Measurements from ENCODE around the gene BRINP2.

BRINP2 gene

DNA sequence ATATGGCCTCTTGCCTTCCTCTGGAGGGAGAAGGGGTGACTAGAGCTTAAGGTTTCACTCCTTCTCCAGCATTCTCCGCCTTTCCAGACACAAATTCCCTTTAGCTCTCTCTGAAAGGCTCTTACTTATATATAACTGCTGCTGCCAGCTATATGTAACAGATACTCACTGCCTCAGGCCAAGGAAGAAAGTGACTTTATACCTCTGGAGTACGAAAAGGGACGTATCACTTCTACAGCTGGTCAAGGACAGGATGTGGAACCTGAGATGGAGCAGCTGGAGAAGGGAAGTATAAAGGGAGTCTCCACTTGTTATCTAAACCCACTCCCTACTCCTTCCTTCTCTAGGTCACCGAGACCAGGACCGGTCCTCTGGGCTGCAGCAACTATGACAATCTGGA is 102.4 kb downstream of the BRINP2 start:
- Histone ChIP-seq H3K27me3 (replicated peaks) (no peaks in the 10 kb centered on the region), H3K4me3 (ENCODE audit: low read depth, low read length) (no peak overlapping the region), H3K36me3 (replicated peaks) (no peaks in the 10 kb centered on the region), H3K27ac (no peak overlapping the region)
- TF ChIP-seq, protein P1, sequence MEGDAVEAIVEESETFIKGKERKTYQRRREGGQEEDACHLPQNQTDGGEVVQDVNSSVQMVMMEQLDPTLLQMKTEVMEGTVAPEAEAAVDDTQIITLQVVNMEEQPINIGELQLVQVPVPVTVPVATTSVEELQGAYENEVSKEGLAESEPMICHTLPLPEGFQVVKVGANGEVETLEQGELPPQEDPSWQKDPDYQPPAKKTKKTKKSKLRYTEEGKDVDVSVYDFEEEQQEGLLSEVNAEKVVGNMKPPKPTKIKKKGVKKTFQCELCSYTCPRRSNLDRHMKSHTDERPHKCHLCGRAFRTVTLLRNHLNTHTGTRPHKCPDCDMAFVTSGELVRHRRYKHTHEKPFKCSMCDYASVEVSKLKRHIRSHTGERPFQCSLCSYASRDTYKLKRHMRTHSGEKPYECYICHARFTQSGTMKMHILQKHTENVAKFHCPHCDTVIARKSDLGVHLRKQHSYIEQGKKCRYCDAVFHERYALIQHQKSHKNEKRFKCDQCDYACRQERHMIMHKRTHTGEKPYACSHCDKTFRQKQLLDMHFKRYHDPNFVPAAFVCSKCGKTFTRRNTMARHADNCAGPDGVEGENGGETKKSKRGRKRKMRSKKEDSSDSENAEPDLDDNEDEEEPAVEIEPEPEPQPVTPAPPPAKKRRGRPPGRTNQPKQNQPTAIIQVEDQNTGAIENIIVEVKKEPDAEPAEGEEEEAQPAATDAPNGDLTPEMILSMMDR (IDR thresholded peaks at IDR 0.05; ENCODE audit: low read depth, low read length, missing control alignments): no peak
- in situ Hi-C loops (cut with HindIII; ENCODE audit: low pct_ligation_motif_present, low sequenced_read_pairs): no loop called here
- DNase-seq: no peak

DNA sequence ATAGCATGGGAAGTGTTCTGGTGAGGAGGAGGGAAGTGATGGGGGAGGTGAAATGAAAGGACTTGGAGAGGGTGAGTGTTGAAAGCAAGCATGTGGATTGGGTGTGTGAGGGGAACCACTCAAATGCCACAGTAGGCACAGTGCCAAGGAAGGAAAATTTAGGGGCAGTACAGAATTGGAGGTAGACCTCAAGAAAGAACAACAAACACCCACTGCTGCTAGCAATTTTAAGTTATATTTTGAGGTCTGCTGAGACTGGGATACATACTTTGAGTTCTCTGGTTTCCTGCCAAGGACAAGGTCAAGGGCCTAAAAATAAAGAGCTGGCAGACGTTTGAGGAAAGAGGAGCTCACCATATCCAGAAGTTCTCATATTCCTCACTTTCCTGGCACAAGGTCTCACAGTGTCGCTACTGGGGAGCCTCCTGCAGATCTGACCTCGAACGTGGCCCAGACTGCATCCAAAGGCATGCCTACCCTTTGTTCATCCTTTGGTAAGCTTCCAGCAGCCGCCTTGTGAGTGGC is 104.0 kb downstream of the BRINP2 start:
- peak; percentile 21 for DNase-seq
- in situ Hi-C loops (cut with HindIII; ENCODE audit: low pct_ligation_motif_present, low sequenced_read_pairs): no loop called here
- Histone ChIP-seq H3K4me3 (ENCODE audit: low read depth, low read length) (no peak overlapping the region), H3K27ac (no peak overlapping the region), H3K27me3 (replicated peaks) (no peaks in the 10 kb centered on the region), H3K36me3 (replicated peaks) (no peaks in the 10 kb centered on the region)
- TF ChIP-seq, protein P1 (IDR thresholded peaks at IDR 0.05; ENCODE audit: low read depth, low read length, missing control alignments): no peak

DNA sequence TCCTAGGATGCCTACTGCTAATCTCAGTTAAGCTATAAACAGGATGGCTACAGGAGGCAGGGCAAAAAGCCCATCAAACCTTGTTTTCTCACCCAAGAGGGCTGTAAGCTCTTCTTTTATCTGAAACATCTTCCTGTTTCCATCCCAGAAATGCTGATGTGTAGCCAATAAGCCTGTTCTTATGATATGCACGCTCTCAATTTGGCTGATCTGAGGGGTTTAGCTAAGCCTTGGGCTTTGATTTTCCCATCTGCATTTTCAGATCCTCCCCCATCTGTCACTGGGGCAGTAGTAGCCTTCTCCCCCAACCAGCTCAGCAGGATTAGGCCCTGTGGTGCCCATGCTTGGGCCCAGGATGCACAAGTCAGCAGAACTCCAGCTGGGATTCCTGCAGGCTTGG is 105.0 kb downstream of the BRINP2 start:
- TF ChIP-seq, protein P1 (IDR thresholded peaks at IDR 0.05; ENCODE audit: low read depth, low read length, missing control alignments): no peak
- in situ Hi-C loops (cut with HindIII; ENCODE audit: low pct_ligation_motif_present, low sequenced_read_pairs): no loop called here
- no peak for DNase-seq

DNA sequence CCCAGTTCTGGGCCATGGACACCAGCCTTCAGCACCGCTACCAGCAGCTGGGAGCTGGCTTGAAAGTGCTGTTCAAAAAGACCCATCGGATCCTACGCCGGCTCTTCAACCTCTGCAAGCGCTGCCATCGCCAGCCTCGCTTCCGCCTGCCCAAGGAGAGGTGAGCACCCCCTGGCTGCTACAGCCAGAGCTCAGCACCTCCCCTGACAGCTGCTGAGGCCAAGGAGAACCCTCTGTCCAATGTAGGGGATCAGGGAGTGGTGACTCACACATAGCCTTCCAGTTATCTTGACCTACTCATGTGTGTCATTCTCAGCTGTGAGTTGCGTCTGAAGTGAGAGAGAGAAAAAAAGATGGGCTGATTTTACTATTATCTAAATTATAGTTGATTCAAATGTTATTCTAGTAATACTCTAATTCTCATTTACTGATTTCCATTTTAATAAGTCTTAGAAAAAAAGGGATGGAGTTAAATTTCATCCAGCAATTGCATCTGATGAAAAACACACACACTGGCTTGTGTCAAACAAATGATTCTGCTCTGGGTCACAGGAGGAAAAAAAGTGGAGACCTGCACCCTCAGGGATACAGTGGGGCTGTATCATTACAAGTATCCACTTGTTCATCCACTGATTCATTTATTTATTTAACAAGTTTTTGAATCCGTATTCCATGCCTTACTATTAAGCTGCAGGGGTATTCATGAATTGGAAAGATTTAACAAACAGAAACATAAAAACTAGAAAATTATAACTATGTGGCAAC is 108.0 kb downstream of the BRINP2 start:
- no peaks in the 10 kb centered on the region for H3K27me3 ChIP-seq (replicated peaks)
- no peaks in the 10 kb centered on the region for H3K36me3 ChIP-seq (replicated peaks)
- DNase-seq: peak; percentile 28
- H3K4me3 ChIP-seq (ENCODE audit: low read depth, low read length): no peak overlapping the region
- in situ Hi-C loops (cut with HindIII; ENCODE audit: low pct_ligation_motif_present, low sequenced_read_pairs): no loop called here
- TF ChIP-seq, protein P1 (IDR thresholded peaks at IDR 0.05; ENCODE audit: low read depth, low read length, missing control alignments): peak; percentile 33
- H3K27ac ChIP-seq: no peak overlapping the region

More for the DNA sequence above, 105.0 kb downstream of the BRINP2 start:
- H3K27me3 ChIP-seq (replicated peaks): no peaks in the 10 kb centered on the region
- no peak overlapping the region for H3K27ac ChIP-seq
- H3K36me3 ChIP-seq (replicated peaks): no peaks in the 10 kb centered on the region
- H3K4me3 ChIP-seq (ENCODE audit: low read depth, low read length): no peak overlapping the region

DNA sequence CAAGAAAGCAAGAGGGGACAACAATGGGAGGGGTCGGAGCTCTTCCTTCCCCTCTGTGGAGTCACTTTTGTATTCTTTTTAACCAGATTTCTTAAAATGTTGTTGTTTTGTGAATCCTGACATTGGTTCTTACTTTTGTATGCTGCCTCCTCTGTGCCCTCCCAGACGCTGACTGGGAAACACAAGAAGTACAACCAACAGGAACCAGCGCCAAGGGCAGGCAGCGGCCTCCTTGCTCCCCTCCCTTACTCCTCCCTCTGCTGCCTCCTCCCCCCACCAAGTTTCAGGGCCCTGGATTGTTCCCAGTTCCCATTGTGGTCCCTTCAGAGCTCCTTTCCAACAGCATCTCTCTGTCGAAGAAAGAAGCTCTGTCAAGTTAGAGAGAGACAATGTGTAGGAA is 111.1 kb downstream of the BRINP2 start:
- Histone ChIP-seq H3K4me3 (ENCODE audit: low read depth, low read length) (no peak overlapping the region), H3K27me3 (replicated peaks) (no peaks in the 10 kb centered on the region), H3K36me3 (replicated peaks) (no peaks in the 10 kb centered on the region), H3K27ac (no peak overlapping the region)
- no peak for DNase-seq
- TF ChIP-seq, protein P1 (IDR thresholded peaks at IDR 0.05; ENCODE audit: low read depth, low read length, missing control alignments): no peak
- in situ Hi-C loops (cut with HindIII; ENCODE audit: low pct_ligation_motif_present, low sequenced_read_pairs): no loop called here

Data from brain microvascular endothelial cell (primary cell).